Nephron progenitor cell (in vitro differentiated cells): ENCODE data around the gene CACNA1C.

ENCODE experiments used
- DNase-seq: peaks from one replicate; pipeline ENCODE4 v3.0.0; 2021
- H3K27ac Mint-ChIP-seq: 2 replicates; pipeline ENCODE4 v1.8.0; 2021; ENCODE audit warnings: mild to moderate bottlenecking, moderate library complexity, mixed read lengths
- H3K27me3 Mint-ChIP-seq: 2 replicates; pipeline ENCODE4 v1.8.0; 2021; ENCODE audit warnings: mild to moderate bottlenecking, low read depth, mixed read lengths; ENCODE audit not compliant: poor library complexity
- H3K36me3 Mint-ChIP-seq: 2 replicates; pipeline ENCODE4 v1.8.0; 2021; ENCODE audit warnings: low read depth, mixed read lengths
- H3K4me1 Mint-ChIP-seq: 2 replicates; pipeline ENCODE4 v1.8.0; 2021; ENCODE audit warnings: mixed read lengths
- H3K4me3 Mint-ChIP-seq: 2 replicates; pipeline ENCODE4 v1.8.0; 2021; ENCODE audit warnings: mild to moderate bottlenecking, moderate library complexity, mixed read lengths
- H3K9me3 Mint-ChIP-seq: 2 replicates; pipeline ENCODE4 v1.8.0; 2021; ENCODE audit warnings: mild to moderate bottlenecking, moderate library complexity, mixed read lengths
- CTCF ChIP-seq: fragments of 200-600 bp; sonication (generic); IDR thresholded peaks from 2 replicates; pipeline ENCODE4 v1.5.0; 2021; ENCODE audit warnings: antibody characterized with exemption

CACNA1C gene

GRCh38 chr12:2722806-2723205 is 670.0 kb downstream of the CACNA1C start:
- Mint-ChIP-seq H3K27me3 (peaks cover 57% of the 10 kb centered on the region), H3K27ac (no peak overlapping the region), H3K9me3 (no peaks in the 10 kb centered on the region), H3K36me3 (no peaks in the 10 kb centered on the region), H3K4me3 (no peak overlapping the region), H3K4me1 (no peaks in the 10 kb centered on the region)
- no peak for DNase-seq
- TF ChIP-seq CTCF = no peak

DNA sequence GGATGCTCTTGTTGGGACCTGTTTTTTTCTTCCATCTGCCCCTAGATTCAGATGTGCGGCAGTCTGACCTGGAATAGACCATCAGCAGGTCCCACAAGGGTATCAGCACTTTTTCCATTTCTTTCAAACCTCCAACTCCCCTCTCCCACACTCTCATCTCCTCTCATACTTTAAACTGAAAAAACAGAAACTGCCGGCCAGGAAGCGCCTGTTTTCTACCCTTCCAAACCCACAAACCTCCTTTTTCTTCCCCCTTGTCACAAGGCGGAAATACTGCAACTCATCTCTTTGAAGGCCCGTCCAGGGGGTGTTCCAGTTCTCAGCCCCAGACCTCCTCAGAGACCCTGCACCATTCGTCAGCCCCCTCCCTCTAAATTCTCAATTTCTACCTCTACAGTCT is 679.5 kb downstream of the CACNA1C start:
- Mint-ChIP-seq H3K27ac (no peak overlapping the region), H3K36me3 (no peaks in the 10 kb centered on the region), H3K27me3 (peaks cover 85% of the 10 kb centered on the region), H3K4me3 (no peak overlapping the region), H3K4me1 (no peaks in the 10 kb centered on the region), H3K9me3 (no peaks in the 10 kb centered on the region)
- no peak for DNase-seq
- TF ChIP-seq CTCF = no peak

- no peak overlapping the region for H3K27ac Mint-ChIP-seq
- H3K4me1 Mint-ChIP-seq = no peaks in the 10 kb centered on the region
- no peak overlapping the region for H3K4me3 Mint-ChIP-seq
- no peaks in the 10 kb centered on the region for H3K36me3 Mint-ChIP-seq
- H3K9me3 Mint-ChIP-seq = no peaks in the 10 kb centered on the region
- no peak for DNase-seq
- no peak for TF ChIP-seq CTCF
- peaks cover 82% of the 10 kb centered on the region for H3K27me3 Mint-ChIP-seq
These were observed 680.9 kb downstream of the CACNA1C start for GRCh38 chr12:2733493-2734355.

DNA sequence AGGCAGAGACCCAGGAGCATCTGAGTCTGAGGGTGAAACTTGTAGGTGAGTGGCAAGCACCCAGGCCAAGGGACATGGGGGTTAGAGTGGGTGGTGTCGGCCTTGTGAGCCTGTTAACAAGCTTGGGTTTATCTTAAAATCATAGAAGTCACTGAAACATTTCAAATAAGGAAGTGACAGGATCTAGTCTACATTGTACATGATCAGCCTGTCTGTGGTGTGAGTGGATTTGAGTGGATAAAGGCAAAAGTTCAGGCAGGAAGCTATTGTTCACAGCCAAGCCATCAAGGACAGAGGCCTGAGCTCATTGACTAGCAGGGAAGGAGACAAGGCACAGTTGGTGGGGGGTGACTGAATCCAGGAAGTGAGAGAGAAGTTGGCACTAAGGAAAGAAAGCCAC is 682.6 kb downstream of the CACNA1C start:
- Mint-ChIP-seq H3K36me3 (no peaks in the 10 kb centered on the region), H3K27me3 (peaks cover 71% of the 10 kb centered on the region), H3K4me3 (no peak overlapping the region), H3K27ac (no peak overlapping the region), H3K9me3 (no peaks in the 10 kb centered on the region), H3K4me1 (no peaks in the 10 kb centered on the region)
- DNase-seq = no peak
- no peak for TF ChIP-seq CTCF

DNA sequence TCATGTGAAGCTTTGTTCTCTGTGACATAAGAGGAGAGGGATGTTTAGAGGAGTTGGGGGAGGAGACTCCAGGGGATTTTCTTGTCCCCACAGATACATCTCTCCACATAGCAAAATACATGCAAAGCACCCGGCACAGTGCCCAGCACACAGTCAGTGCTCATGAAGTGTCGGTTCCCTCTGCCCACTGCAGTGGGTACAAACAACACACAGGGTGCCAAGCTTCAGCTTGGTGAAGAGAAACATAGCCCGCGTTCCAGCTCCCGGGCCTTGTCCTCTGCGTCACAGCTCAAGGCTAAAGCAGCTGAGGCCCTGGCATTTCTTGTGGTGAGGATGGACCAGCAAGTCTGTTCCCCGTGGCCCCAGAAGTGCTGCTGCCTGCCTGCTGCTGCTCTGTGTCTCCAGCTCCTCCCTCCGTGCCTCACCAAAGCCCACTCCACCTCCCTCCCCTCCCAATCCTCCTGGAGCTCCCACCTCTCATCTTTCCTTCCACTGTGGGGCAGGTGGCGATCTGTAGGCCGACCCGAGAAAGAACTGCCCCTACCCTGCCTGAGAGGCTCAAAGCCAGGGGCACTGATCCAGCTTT is 685.0 kb downstream of the CACNA1C start:
- Mint-ChIP-seq H3K4me3 (no peak overlapping the region), H3K36me3 (no peaks in the 10 kb centered on the region), H3K27ac (no peak overlapping the region), H3K4me1 (no peaks in the 10 kb centered on the region), H3K9me3 (no peaks in the 10 kb centered on the region), H3K27me3 (peaks cover 54% of the 10 kb centered on the region)
- TF ChIP-seq CTCF = no peak
- DNase-seq = no peak

DNA sequence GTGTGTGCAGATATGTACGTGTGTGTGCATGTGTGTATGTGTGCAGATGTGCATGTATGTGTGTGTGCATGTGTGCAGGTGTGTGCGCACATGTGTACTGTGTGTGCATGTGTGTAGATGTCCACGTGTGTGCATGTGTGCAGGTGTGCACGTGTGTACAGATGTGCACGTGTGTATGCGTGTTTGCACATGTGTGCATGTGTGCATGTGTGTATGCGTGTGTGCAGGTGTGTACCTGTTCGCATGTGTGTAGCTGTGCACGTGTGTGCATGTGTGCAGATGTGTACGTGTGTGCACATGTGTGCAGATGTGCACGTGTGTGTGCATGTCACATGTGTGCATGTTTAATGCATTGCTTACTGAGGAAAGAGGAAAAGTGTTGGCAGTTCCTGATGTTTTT is 686.3 kb downstream of the CACNA1C start:
- H3K27me3 Mint-ChIP-seq = peaks cover 47% of the 10 kb centered on the region
- no peaks in the 10 kb centered on the region for H3K4me1 Mint-ChIP-seq
- H3K27ac Mint-ChIP-seq = no peak overlapping the region
- H3K9me3 Mint-ChIP-seq = no peaks in the 10 kb centered on the region
- H3K36me3 Mint-ChIP-seq = no peaks in the 10 kb centered on the region
- no peak overlapping the region for H3K4me3 Mint-ChIP-seq
- TF ChIP-seq CTCF = no peak
- DNase-seq = no peak
